Liver (tissue), 9 donors: ENCODE data around the gene IL1R2. TPM values are rescaled to one million over a fixed set of nuclear protein-coding genes. Genes with fewer than 3 reads are reported as not detected.

ENCODE experiments used
- DNase-seq: peaks from one replicate; pipeline ENCODE4 v3.0.0-alpha.2; 2017; ENCODE audit warnings: low spot score
- H3K27ac ChIP-seq, 2 donors: one replicate each; pipeline ENCODE4 v1.7.0; 2013; ENCODE audit warnings: inconsistent platforms in 2 of 2, low read length in 2 of 2, control low read depth in 1 of 2, low read depth in 1 of 2, mild to moderate bottlenecking in 1 of 2
- H3K27me3 ChIP-seq, 4 donors: one replicate each; pipeline versions ENCODE4 v1.6.1 to v1.7.0; 2013; ENCODE audit warnings: low read length in 3 of 4, inconsistent platforms in 1 of 4, mild to moderate bottlenecking in 1 of 4, moderate library complexity in 1 of 4; ENCODE audit not compliant: control insufficient read depth in 4 of 4, insufficient read depth in 4 of 4
- H3K36me3 ChIP-seq, 4 donors: one replicate each; pipeline versions ENCODE4 v1.6.1 to v1.7.0; 2013; ENCODE audit warnings: low read length in 3 of 4, mild to moderate bottlenecking in 3 of 4, low read depth in 1 of 4, moderate library complexity in 1 of 4; ENCODE audit not compliant: control insufficient read depth in 4 of 4, insufficient read depth in 3 of 4
- H3K4me1 ChIP-seq, 4 donors: one replicate each; pipeline versions ENCODE4 v1.6.1 to v1.7.0; 2013; ENCODE audit warnings: low read length in 3 of 4, mild to moderate bottlenecking in 3 of 4, moderate library complexity in 1 of 4; ENCODE audit not compliant: control insufficient read depth in 4 of 4, insufficient read depth in 4 of 4
- H3K4me3 ChIP-seq, 3 donors: one replicate each; pipeline versions ENCODE4 v1.6.1 to v1.7.0; 2013; ENCODE audit warnings: low read length in 3 of 3, control low read depth in 1 of 3, low read depth in 1 of 3, mild to moderate bottlenecking in 1 of 3
- H3K9ac ChIP-seq, 2 donors: one replicate each; pipeline ENCODE4 v1.7.0; 2013; ENCODE audit warnings: low read length in 2 of 2, mild to moderate bottlenecking in 2 of 2, moderate library complexity in 2 of 2, control low read depth in 1 of 2, low read depth in 1 of 2
- H3K9me3 ChIP-seq, 4 donors: one replicate each; pipeline versions ENCODE4 v1.6.1 to v1.7.0; 2013; ENCODE audit warnings: low read length in 3 of 4; ENCODE audit not compliant: control insufficient read depth in 4 of 4
- EGR1 ChIP-seq, 2 donors: IDR thresholded peaks; 2 replicates each; pipeline ENCODE4 v1.6.1; 2016 to 2018; ENCODE audit warnings: antibody characterized with exemption in 2 of 2, low read depth in 2 of 2
- FOXA1 ChIP-seq: IDR thresholded peaks from 2 replicates; pipeline ENCODE4 v1.6.1; 2016; ENCODE audit warnings: antibody characterized with exemption
- FOXA2 ChIP-seq: IDR thresholded peaks from 2 replicates; pipeline ENCODE4 v1.6.1; 2016; ENCODE audit warnings: antibody characterized with exemption
- GABPA ChIP-seq, 2 donors: IDR thresholded peaks in 1 of 2; conservative IDR thresholded peaks in 1 of 2; 2 replicates each; pipeline ENCODE4 v1.6.1; 2016; ENCODE audit warnings: antibody characterized with exemption in 2 of 2, mild to moderate bottlenecking in 1 of 2, moderate library complexity in 1 of 2
- HNF4A ChIP-seq, 2 donors: conservative IDR thresholded peaks; 2 replicates each; pipeline ENCODE4 v1.6.1; 2016; ENCODE audit warnings: antibody characterized with exemption in 2 of 2, mild to moderate bottlenecking in 2 of 2
- HNF4G ChIP-seq: IDR thresholded peaks from 2 replicates; pipeline ENCODE4 v1.6.1; 2016; ENCODE audit warnings: antibody characterized with exemption
- JUND ChIP-seq, 2 donors: IDR thresholded peaks; 2 replicates each; pipeline ENCODE4 v1.6.1; 2016; ENCODE audit warnings: antibody characterized with exemption in 2 of 2
- NR2F2 ChIP-seq: IDR thresholded peaks from 2 replicates; pipeline ENCODE4 v1.6.1; 2016; ENCODE audit warnings: antibody characterized with exemption
- RAD21 ChIP-seq, 2 donors: IDR thresholded peaks; 2 replicates each; pipeline ENCODE4 v1.6.1; 2016; ENCODE audit warnings: antibody characterized with exemption in 2 of 2, mild to moderate bottlenecking in 2 of 2
- SP1 ChIP-seq: IDR thresholded peaks from 2 replicates; pipeline ENCODE4 v1.6.1; 2018; ENCODE audit warnings: antibody characterized with exemption, mild to moderate bottlenecking
- YY1 ChIP-seq: IDR thresholded peaks from 2 replicates; pipeline ENCODE4 v1.6.1; 2016; ENCODE audit warnings: antibody characterized with exemption, mild to moderate bottlenecking
- WGBS: extraction: QIAGEN DNeasy Blood & Tissue Kit; methylation state at CpG from one replicate; pipeline ENCODE4 v1.1.7; 2013; 5-methylcytosine and 5-hydroxymethylcytosine counted together
- polyA plus RNA-seq, 2 donors: library from polyadenylated mRNA; stranded (reverse) in 1 of 2; unstranded in 1 of 2; fragments of 200-250 nt in 1 of 2; fragments of >200 nt in 1 of 2; fragmentation: Nextera tagmentation in 1 of 2; extraction: Ambion mirVana in 1 of 2; gene quantifications; one replicate each; pipeline versions ENCODE4 v1.2.1 to v1.2.3, GENCODE V29; 2013 to 2015
- total RNA-seq, 2 donors: library from RNA; depleted of rRNA; stranded (reverse); fragments of >200 nt; gene quantifications; one replicate each; pipeline ENCODE4 v1.2.3, GENCODE V29; 2014
- TF ChIP-seq, protein P1 (sequence below): IDR thresholded peaks from 2 replicates; pipeline ENCODE4 v1.6.1; 2016; ENCODE audit warnings: antibody characterized with exemption
- TF ChIP-seq, protein P2 (sequence below): IDR thresholded peaks from 2 replicates; pipeline ENCODE4 v1.6.1; 2016; ENCODE audit warnings: antibody characterized with exemption
- TF ChIP-seq, protein P3 (sequence below): fragments of 150-350 bp; IDR thresholded peaks from 2 replicates; pipeline ENCODE4 v1.5.1; 2017; ENCODE audit warnings: improper control_type of control experiment, low read depth, low read length; ENCODE audit not compliant: missing input control
- TF ChIP-seq, protein P4 (sequence below): IDR thresholded peaks from 2 replicates; pipeline ENCODE4 v1.6.1; 2016; ENCODE audit warnings: antibody characterized with exemption
- donor health status: healthy.
- donor health status: healthy.
- donor health status: healthy.
- donor health status: healthy.
- donor health status: healthy.

Gene IL1R2
- total and polyA plus RNA-seq, 4 donors, result 3.7 to 28.2 (median 7.3) TPM

GRCh38 chr2:101971836-101972235 lies 19.9 kb upstream of the IL1R2 start:
- Histone ChIP-seq H3K9ac (no peak overlapping the region), H3K27ac (no peak overlapping the region), H3K4me1 (peaks cover 3 to 14% (median 9%) of the 10 kb centered on the region in 4 donors), H3K36me3 (peaks cover 0 to 11% (median 3%) of the 10 kb centered on the region in 4 donors), H3K4me3 (no peak overlapping the region), H3K9me3 (no peaks in the 10 kb centered on the region), H3K27me3 (no peaks in the 10 kb centered on the region)
- DNase-seq, result no peak
- TF ChIP-seq, protein P1, sequence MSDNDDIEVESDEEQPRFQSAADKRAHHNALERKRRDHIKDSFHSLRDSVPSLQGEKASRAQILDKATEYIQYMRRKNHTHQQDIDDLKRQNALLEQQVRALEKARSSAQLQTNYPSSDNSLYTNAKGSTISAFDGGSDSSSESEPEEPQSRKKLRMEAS, result no peak
- TF ChIP-seq FOXA2, result no peak
- no peak for TF ChIP-seq RAD21 (IDR thresholded peaks at IDR 0.05)
- TF ChIP-seq YY1, result no peak
- TF ChIP-seq, protein P2, sequence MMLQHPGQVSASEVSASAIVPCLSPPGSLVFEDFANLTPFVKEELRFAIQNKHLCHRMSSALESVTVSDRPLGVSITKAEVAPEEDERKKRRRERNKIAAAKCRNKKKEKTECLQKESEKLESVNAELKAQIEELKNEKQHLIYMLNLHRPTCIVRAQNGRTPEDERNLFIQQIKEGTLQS, result no peak
- TF ChIP-seq, protein P3, sequence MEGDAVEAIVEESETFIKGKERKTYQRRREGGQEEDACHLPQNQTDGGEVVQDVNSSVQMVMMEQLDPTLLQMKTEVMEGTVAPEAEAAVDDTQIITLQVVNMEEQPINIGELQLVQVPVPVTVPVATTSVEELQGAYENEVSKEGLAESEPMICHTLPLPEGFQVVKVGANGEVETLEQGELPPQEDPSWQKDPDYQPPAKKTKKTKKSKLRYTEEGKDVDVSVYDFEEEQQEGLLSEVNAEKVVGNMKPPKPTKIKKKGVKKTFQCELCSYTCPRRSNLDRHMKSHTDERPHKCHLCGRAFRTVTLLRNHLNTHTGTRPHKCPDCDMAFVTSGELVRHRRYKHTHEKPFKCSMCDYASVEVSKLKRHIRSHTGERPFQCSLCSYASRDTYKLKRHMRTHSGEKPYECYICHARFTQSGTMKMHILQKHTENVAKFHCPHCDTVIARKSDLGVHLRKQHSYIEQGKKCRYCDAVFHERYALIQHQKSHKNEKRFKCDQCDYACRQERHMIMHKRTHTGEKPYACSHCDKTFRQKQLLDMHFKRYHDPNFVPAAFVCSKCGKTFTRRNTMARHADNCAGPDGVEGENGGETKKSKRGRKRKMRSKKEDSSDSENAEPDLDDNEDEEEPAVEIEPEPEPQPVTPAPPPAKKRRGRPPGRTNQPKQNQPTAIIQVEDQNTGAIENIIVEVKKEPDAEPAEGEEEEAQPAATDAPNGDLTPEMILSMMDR, result no peak
- TF ChIP-seq HNF4G, result no peak
- no peak for TF ChIP-seq NR2F2
- TF ChIP-seq EGR1 (IDR thresholded peaks at IDR 0.05; ENCODE audit: low read depth in 2 of 2), result no peak
- TF ChIP-seq, protein P4, sequence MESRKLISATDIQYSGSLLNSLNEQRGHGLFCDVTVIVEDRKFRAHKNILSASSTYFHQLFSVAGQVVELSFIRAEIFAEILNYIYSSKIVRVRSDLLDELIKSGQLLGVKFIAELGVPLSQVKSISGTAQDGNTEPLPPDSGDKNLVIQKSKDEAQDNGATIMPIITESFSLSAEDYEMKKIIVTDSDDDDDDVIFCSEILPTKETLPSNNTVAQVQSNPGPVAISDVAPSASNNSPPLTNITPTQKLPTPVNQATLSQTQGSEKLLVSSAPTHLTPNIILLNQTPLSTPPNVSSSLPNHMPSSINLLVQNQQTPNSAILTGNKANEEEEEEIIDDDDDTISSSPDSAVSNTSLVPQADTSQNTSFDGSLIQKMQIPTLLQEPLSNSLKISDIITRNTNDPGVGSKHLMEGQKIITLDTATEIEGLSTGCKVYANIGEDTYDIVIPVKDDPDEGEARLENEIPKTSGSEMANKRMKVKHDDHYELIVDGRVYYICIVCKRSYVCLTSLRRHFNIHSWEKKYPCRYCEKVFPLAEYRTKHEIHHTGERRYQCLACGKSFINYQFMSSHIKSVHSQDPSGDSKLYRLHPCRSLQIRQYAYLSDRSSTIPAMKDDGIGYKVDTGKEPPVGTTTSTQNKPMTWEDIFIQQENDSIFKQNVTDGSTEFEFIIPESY, result no peak
- TF ChIP-seq SP1, result no peak
- TF ChIP-seq HNF4A (conservative IDR thresholded peaks at IDR 0.05), result no peak
- TF ChIP-seq FOXA1, result no peak
- no peak for TF ChIP-seq JUND (IDR thresholded peaks at IDR 0.05)

DNA sequence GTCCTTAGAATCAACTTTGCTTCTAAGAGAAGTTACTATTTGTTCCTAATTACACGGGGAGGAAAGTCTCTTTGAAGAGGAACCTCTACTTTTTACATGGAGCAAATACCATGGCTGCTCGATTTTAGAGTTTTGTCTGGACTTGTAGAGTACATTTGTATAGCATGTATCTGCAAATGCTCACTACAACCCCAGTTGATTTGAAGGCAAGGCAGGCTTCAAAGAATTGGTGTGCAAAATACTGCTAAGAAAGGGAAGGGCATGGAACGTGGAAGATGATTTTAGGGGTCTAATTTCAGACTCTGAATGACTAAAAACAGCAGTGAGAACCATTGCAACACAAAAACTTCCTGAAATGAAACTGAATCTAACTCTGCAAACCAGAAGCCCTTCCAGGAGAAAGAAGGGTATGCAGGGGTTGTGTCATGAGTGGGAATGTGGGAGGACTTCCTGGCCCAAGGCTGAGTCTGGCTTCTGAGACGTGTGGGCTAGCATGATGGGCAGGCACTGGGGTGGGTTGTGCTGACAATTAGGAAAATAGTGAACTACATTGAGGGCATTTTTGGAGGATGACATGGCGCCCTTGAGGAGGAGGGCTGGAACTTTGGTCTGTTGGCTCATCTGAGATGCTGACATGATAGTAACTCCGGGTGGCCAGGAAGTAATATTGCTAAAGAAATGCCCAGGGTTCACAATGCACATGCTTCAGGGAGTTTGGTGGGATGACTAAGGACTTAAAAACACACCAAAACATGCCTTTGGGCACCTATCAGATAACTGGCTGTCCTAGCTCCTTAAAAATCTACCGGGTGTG lies 18.9 kb upstream of the IL1R2 start:
- no peak overlapping the region for H3K4me3 ChIP-seq
- H3K27ac ChIP-seq, result peak overlapping the region in 1 of 2 donors; percentile 2
- no peaks in the 10 kb centered on the region for H3K9me3 ChIP-seq
- no peak overlapping the region for H3K9ac ChIP-seq
- peaks cover 0 to 8% (median 1%) of the 10 kb centered on the region in 4 donors for H3K4me1 ChIP-seq
- no peaks in the 10 kb centered on the region for H3K27me3 ChIP-seq
- WGBS, result 75% methylated on average over 7 of the region's 7 CpGs
- TF ChIP-seq GABPA (IDR thresholded peaks at IDR 0.05 in 1 of 2, conservative IDR thresholded peaks at IDR 0.05 in 1 of 2), result no peak
- peaks cover 0 to 11% (median 3%) of the 10 kb centered on the region in 4 donors for H3K36me3 ChIP-seq
- no peak for DNase-seq
